GM23338 (cell line): ENCODE data around the gene FAF1.

Source experiments
- CREB1 ChIP-seq: fragments of 250-450 bp; sonication (Bioruptor Pico); IDR thresholded peaks from 2 replicates; pipeline ENCODE4 v1.5.0; 2020; ENCODE audit warnings: low read depth, mild to moderate bottlenecking, moderate library complexity
- EZH2 ChIP-seq: fragments of 200-600 bp; sonication (generic); IDR thresholded peaks from one replicate; pipeline ENCODE4 v1.8.0; 2017; ENCODE audit warnings: antibody characterized with exemption, mild to moderate bottlenecking, low read depth; ENCODE audit not compliant: unreplicated experiment
- EZH2phosphoT487 ChIP-seq: fragments of 200-600 bp; sonication (generic); IDR thresholded peaks from one replicate; pipeline ENCODE4 v1.8.1; 2018; ENCODE audit warnings: antibody characterized with exemption; ENCODE audit not compliant: unreplicated experiment
- JUNB ChIP-seq: IDR thresholded peaks from one replicate; pipeline ENCODE4 v1.6.1; 2016; ENCODE audit warnings: antibody characterized with exemption; ENCODE audit not compliant: unreplicated experiment
- NANOG ChIP-seq: IDR thresholded peaks from 2 replicates; pipeline ENCODE4 v1.6.1; 2016; ENCODE audit warnings: antibody characterized with exemption, borderline replicate concordance
- POLR2AphosphoS5 ChIP-seq: IDR thresholded peaks from 2 replicates; pipeline ENCODE4 v1.6.1; 2016; ENCODE audit warnings: antibody characterized with exemption, low read depth
- ZNF331 ChIP-seq: fragments of 250-450 bp; sonication (Bioruptor Pico); IDR thresholded peaks from 2 replicates; pipeline ENCODE4 v1.5.0; 2020; ENCODE audit warnings: low read depth, mild to moderate bottlenecking, moderate library complexity
- TF ChIP-seq, protein P1 (sequence below): IDR thresholded peaks from one replicate; pipeline ENCODE4 v1.6.1; 2018; ENCODE audit warnings: antibody characterized with exemption; ENCODE audit not compliant: unreplicated experiment
- TF ChIP-seq, protein P2 (sequence below), 2 experiments: fragments of 200-600 bp in 1 of 2; sonication (generic) in 1 of 2; conservative IDR thresholded peaks; 2 replicates each; pipeline versions ENCODE4 v1.5.1 to v1.6.1; 2016 to 2017; ENCODE audit warnings: antibody characterized with exemption in 2 of 2, low read depth in 2 of 2, mild to moderate bottlenecking in 2 of 2, moderate library complexity in 1 of 2
- TF ChIP-seq, protein P3 (sequence below): IDR thresholded peaks from 2 replicates; pipeline ENCODE4 v1.6.1; 2016; ENCODE audit warnings: antibody characterized with exemption

DNA sequence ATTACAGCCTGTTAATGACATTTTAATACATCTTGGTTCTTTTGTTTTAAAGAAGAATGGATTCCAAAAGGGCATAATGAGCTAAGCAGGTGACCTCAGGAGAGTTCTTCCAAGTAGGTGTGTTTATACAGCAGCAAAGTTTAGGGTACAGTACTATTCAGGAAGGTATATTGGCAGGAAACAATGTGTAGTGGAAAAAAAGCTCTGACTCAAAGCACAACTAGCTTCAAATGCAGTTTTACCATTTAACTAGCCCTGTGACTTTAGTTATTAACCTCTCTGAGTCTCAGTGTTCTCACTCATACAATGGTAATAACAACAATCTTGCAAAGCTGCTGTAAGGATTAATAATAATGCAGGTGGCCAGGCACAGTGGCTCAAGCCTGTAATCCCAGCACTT lies 29.9 kb downstream of the FAF1 start:
- TF ChIP-seq, protein P1, sequence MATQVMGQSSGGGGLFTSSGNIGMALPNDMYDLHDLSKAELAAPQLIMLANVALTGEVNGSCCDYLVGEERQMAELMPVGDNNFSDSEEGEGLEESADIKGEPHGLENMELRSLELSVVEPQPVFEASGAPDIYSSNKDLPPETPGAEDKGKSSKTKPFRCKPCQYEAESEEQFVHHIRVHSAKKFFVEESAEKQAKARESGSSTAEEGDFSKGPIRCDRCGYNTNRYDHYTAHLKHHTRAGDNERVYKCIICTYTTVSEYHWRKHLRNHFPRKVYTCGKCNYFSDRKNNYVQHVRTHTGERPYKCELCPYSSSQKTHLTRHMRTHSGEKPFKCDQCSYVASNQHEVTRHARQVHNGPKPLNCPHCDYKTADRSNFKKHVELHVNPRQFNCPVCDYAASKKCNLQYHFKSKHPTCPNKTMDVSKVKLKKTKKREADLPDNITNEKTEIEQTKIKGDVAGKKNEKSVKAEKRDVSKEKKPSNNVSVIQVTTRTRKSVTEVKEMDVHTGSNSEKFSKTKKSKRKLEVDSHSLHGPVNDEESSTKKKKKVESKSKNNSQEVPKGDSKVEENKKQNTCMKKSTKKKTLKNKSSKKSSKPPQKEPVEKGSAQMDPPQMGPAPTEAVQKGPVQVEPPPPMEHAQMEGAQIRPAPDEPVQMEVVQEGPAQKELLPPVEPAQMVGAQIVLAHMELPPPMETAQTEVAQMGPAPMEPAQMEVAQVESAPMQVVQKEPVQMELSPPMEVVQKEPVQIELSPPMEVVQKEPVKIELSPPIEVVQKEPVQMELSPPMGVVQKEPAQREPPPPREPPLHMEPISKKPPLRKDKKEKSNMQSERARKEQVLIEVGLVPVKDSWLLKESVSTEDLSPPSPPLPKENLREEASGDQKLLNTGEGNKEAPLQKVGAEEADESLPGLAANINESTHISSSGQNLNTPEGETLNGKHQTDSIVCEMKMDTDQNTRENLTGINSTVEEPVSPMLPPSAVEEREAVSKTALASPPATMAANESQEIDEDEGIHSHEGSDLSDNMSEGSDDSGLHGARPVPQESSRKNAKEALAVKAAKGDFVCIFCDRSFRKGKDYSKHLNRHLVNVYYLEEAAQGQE, result no peak
- TF ChIP-seq, protein P2, sequence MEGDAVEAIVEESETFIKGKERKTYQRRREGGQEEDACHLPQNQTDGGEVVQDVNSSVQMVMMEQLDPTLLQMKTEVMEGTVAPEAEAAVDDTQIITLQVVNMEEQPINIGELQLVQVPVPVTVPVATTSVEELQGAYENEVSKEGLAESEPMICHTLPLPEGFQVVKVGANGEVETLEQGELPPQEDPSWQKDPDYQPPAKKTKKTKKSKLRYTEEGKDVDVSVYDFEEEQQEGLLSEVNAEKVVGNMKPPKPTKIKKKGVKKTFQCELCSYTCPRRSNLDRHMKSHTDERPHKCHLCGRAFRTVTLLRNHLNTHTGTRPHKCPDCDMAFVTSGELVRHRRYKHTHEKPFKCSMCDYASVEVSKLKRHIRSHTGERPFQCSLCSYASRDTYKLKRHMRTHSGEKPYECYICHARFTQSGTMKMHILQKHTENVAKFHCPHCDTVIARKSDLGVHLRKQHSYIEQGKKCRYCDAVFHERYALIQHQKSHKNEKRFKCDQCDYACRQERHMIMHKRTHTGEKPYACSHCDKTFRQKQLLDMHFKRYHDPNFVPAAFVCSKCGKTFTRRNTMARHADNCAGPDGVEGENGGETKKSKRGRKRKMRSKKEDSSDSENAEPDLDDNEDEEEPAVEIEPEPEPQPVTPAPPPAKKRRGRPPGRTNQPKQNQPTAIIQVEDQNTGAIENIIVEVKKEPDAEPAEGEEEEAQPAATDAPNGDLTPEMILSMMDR (conservative IDR thresholded peaks at IDR 0.05; ENCODE audit: low read depth in 2 of 2), result no peak
- TF ChIP-seq POLR2AphosphoS5 (no peak), EZH2phosphoT487 (no peak), ZNF331 (no peak), CREB1 (no peak), NANOG (no peak), EZH2 (no peak), JUNB (no peak)
- TF ChIP-seq, protein P3, sequence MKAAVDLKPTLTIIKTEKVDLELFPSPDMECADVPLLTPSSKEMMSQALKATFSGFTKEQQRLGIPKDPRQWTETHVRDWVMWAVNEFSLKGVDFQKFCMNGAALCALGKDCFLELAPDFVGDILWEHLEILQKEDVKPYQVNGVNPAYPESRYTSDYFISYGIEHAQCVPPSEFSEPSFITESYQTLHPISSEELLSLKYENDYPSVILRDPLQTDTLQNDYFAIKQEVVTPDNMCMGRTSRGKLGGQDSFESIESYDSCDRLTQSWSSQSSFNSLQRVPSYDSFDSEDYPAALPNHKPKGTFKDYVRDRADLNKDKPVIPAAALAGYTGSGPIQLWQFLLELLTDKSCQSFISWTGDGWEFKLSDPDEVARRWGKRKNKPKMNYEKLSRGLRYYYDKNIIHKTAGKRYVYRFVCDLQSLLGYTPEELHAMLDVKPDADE, result no peak
